HG02588 (cell line): ENCODE data around the gene HEG1.

ENCODE experiments used
- ATAC-seq: cut with Tn5 transposase; IDR thresholded peaks from one replicate; pipeline ENCODE4 v1.9.1; 2021; ENCODE audit warnings: mild to moderate bottlenecking, moderate library complexity; ENCODE audit not compliant: unreplicated experiment

HEG1 gene

GRCh38 chr3:125050488-125051090, 5.2 kb downstream of the HEG1 start:
- no peak for ATAC-seq

GRCh38 chr3:125048282-125048681, 7.5 kb downstream of the HEG1 start:
- ATAC-seq, result no peak

- no peak for ATAC-seq
These were observed 9.8 kb downstream of the HEG1 start for GRCh38 chr3:125045965-125046364.

- no peak for ATAC-seq
These were observed 10.6 kb downstream of the HEG1 start for GRCh38 chr3:125045194-125045593.

GRCh38 chr3:125043599-125044151, 12.1 kb downstream of the HEG1 start:
- no peak for ATAC-seq

- ATAC-seq, result no peak
These were observed 12.9 kb downstream of the HEG1 start for GRCh38 chr3:125042725-125043406.

GRCh38 chr3:125039131-125040100, 16.4 kb downstream of the HEG1 start:
- no peak for ATAC-seq

GRCh38 chr3:125037498-125038150, 18.2 kb downstream of the HEG1 start:
- ATAC-seq, result no peak

- no peak for ATAC-seq
These were observed 20.6 kb downstream of the HEG1 start for GRCh38 chr3:125035217-125035616.

GRCh38 chr3:125033616-125034015, 22.2 kb downstream of the HEG1 start:
- ATAC-seq, result no peak

- no peak for ATAC-seq
These were observed 22.7 kb downstream of the HEG1 start for GRCh38 chr3:125033135-125033534.

- no peak for ATAC-seq
These were observed 23.1 kb downstream of the HEG1 start for GRCh38 chr3:125032683-125033082.

- ATAC-seq, result no peak
These were observed 23.6 kb downstream of the HEG1 start for GRCh38 chr3:125032100-125032643.

GRCh38 chr3:125031544-125031943, 24.3 kb downstream of the HEG1 start:
- ATAC-seq, result no peak

- ATAC-seq, result no peak
These were observed 27.1 kb downstream of the HEG1 start for GRCh38 chr3:125028657-125029056.

- ATAC-seq, result no peak
These were observed 30.2 kb downstream of the HEG1 start for GRCh38 chr3:125025642-125026041.

- ATAC-seq, result no peak
These were observed 31.0 kb downstream of the HEG1 start for GRCh38 chr3:125024817-125025216.

- no peak for ATAC-seq
These were observed 31.8 kb downstream of the HEG1 start for GRCh38 chr3:125023833-125024555.

GRCh38 chr3:125022206-125022605, 33.6 kb downstream of the HEG1 start:
- ATAC-seq, result no peak

- no peak for ATAC-seq
These were observed 36.5 kb downstream of the HEG1 start for GRCh38 chr3:125019271-125019670.
